ENCODE results near the gene KCTD17.

DNA sequence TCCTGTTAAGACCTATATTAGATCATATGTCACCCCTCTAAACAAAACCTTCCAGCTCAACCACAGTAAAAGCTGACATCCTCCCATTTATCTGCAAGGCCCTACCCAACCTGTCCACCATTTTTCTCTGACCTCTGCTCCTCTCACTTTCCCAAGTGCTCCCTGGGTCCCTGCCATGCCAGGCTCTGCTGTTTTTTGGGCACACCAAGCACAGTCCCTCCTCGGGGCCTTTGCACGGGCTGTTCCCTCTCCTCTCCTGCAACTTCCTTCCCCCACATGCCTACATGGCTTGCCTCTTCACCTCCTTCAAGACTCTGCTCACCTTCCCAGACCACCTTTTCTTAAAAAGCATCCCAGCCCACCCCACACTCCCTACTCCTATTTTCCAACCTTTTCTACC is 42.1 kb upstream of the KCTD17 start:
- TF ChIP-seq POLR2A (IDR thresholded peaks at IDR 0.05; ENCODE audit: low read depth): no peak
- no peak for TF ChIP-seq POLR2AphosphoS5 (IDR thresholded peaks at IDR 0.05)
- TF ChIP-seq, protein P1, sequence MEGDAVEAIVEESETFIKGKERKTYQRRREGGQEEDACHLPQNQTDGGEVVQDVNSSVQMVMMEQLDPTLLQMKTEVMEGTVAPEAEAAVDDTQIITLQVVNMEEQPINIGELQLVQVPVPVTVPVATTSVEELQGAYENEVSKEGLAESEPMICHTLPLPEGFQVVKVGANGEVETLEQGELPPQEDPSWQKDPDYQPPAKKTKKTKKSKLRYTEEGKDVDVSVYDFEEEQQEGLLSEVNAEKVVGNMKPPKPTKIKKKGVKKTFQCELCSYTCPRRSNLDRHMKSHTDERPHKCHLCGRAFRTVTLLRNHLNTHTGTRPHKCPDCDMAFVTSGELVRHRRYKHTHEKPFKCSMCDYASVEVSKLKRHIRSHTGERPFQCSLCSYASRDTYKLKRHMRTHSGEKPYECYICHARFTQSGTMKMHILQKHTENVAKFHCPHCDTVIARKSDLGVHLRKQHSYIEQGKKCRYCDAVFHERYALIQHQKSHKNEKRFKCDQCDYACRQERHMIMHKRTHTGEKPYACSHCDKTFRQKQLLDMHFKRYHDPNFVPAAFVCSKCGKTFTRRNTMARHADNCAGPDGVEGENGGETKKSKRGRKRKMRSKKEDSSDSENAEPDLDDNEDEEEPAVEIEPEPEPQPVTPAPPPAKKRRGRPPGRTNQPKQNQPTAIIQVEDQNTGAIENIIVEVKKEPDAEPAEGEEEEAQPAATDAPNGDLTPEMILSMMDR (IDR thresholded peaks at IDR 0.05): no peak
- no peak for TF ChIP-seq EP300 (IDR thresholded peaks at IDR 0.05)

Measured in esophagus muscularis mucosa (tissue), 4 donors.